ENCODE data around the gene RGPD8. TPM values are rescaled to one million over a fixed set of nuclear protein-coding genes. Genes with fewer than 3 reads are reported as not detected.
"Not testable (repeated sequence)": the region's sequence is repeated elsewhere in the genome, so short reads cannot be mapped to it uniquely, and the experiment has no call there.

Gene RGPD8
- total RNA-seq, 2 experiments from 2014 or later, result 4.1 to 4.2 TPM

DNA sequence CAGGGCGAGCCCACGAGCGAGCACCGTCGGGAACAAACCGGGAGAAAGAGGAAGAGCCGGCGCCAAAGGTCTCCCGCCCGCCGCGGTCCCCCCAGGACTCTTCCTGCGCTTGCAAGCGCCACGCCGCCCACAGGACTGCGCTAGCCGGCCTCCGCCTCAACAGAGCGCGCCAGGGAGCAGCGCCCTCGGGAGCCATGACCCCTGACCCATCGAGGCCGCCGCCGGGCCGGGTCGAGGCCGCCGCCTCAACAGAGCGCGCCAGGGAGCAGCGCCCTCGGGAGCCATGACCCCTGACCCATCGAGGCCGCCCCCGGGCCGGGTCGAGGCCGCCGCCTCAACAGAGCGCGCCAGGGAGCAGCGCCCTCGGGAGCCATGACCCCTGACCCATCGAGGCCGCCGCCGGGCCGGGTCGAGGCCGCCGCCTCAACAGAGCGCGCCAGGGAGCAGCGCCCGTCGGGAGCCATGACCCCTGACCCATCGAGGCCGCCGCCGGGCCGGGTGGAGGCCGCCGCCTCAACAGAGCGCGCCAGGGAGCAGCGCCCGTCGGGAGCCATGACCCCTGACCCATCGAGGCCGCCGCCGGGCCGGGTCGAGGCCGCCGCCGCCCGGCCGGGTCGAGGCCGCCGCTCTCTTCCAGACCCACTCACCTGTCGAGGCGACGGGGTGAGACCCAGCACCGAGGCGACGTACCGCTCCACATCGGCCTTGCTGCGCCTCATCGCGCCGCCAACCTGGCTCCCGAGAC lies 538 bp downstream of the RGPD8 start:
- H3K36me3 Mint-ChIP-seq (ENCODE audit: low read depth); H3K9me3 Mint-ChIP-seq; DNase-seq; H3K27me3 Mint-ChIP-seq; POLR2A ChIA-PET; H3K4me1 Mint-ChIP-seq: not testable (repeated sequence)
- Mint-ChIP-seq H3K4me3 (peak overlapping the region; percentile 70), H3K27ac (peak overlapping the region; percentile 60)
- CTCF ChIA-PET, result interaction anchor here (0.5 to 0.7 kb wide), 3 partner anchors 311 to 600 kb away, joined by 3 to 4 read pairs (median 3); no protein-coding TSS in a partner anchor

DNA sequence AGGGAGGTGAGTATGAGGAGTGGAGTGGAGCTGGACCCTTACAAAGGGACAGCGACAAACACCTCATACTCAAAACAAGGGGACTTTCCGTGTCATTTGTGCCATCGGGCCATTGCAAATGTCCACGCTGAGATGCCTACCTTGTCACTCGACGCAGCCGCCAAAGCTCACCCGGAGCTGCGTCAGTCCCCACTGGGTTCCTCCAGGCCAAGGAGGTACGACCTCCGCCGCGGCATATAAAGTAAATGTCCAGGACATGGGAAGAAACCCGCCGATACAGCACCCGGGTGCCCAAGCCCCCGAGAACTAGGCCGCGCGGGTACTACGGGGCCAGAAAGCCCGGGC lies 1.1 kb downstream of the RGPD8 start:
- H3K4me1 Mint-ChIP-seq; CTCF ChIA-PET; POLR2A ChIA-PET; DNase-seq; H3K36me3 Mint-ChIP-seq (ENCODE audit: low read depth); H3K9me3 Mint-ChIP-seq; H3K27me3 Mint-ChIP-seq: not testable (repeated sequence)
- Mint-ChIP-seq H3K27ac (peak overlapping the region; percentile 60), H3K4me3 (peak overlapping the region; percentile 70)

DNA sequence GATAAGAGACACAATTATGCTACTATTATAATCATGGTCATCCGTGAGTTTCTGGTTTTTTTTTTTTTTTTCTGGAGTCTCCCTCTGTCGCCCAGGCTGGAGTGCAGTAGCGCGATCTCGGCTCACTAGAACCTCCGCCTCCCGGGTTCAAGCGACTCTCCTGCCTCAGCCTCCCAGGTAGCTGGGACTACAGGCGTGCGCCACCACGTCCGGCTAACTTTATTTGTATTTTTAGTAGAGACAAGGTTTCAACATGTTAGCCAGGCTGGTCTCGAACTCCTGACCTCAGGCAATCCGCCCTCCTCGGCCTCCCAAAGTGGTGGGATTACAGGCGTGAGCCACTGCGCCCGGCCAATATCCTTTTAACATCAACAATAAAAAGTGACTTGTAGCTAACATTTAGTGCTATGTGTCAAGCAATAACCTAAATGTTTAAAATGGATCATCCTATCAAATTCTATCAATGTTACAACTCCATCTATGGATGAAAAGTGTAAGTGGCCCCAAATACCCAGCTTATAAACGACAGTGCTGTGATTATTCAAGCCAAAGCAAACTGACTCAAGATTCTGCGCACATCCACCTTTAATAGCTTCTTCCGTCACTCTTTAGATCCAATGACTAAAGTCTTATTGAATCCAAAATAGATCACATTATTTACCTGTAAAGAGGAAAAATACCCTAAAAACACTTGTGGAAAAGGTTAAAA lies 1.7 kb downstream of the RGPD8 start:
- POLR2A ChIA-PET; CTCF ChIA-PET; DNase-seq; H3K4me1 Mint-ChIP-seq; H3K27me3 Mint-ChIP-seq; H3K36me3 Mint-ChIP-seq (ENCODE audit: low read depth); H3K9me3 Mint-ChIP-seq: not testable (repeated sequence)
- Mint-ChIP-seq H3K27ac (peak overlapping the region; percentile 1), H3K4me3 (peak overlapping the region; percentile 70)

DNA sequence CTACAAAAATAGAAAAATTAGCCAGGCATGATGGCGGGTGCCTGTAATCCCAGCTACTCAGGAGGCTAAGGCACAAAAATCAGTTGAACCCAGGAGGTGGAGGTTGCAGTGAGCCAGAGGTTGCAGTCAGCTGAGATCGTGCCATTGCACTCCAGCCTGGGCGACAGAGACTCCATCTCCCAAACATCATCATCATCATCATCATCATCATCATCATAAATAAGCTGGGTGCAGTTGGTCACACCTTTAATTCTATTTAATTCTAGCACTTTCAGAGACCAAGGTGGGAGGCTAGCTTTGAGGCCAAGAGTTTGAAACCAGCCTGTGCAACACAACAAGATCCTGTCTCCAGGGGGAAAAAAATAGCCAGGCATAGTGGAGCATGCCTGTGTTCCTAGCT lies 8.9 kb downstream of the RGPD8 start:
- CTCF ChIA-PET; DNase-seq; H3K36me3 Mint-ChIP-seq (ENCODE audit: low read depth); H3K4me3 Mint-ChIP-seq; H3K9me3 Mint-ChIP-seq; H3K27me3 Mint-ChIP-seq; H3K27ac Mint-ChIP-seq; H3K4me1 Mint-ChIP-seq; POLR2A ChIA-PET: not testable (repeated sequence)

DNA sequence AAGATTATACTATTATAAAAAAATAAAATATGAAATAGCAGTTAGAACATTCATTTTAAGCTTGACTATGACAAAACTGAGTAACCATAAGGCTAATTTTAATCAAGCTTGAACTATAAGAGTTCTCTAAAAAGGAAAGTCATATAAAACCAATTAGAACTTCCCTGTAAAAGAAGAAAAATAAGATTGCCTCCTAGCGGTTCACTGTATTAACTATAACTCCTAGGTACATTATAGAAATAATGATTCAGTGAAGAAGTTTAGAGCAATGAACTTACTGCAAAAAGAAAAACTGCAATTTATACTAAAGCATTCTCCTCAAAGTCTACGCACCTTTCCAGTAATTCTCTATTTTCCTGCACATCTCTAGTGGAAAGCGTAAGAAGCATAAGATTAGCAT lies 16.6 kb downstream of the RGPD8 start:
- H3K9me3 Mint-ChIP-seq; H3K4me1 Mint-ChIP-seq; H3K36me3 Mint-ChIP-seq (ENCODE audit: low read depth); H3K4me3 Mint-ChIP-seq; POLR2A ChIA-PET; DNase-seq; H3K27me3 Mint-ChIP-seq; CTCF ChIA-PET; H3K27ac Mint-ChIP-seq: not testable (repeated sequence)

DNA sequence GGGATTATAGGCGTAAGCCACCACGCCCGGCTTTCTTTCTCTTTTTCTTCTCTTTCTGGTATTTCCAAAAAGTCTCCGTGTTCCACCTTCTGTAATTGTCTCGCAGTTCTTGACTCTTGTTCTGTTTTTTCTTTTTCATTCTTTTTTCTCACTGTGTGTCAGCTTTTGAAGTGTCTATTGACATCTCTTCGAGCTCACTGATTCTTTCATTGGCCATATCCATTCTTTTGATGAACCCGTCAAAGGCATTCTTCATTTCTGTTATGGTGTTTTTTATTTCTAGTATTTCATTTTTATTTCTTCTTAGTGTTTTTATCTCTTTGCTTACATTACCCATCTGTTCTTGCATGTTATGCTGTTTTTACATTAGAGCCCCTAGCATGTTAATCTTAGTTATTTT lies 73.4 kb downstream of the RGPD8 start:
- H3K36me3 Mint-ChIP-seq (ENCODE audit: low read depth); H3K27ac Mint-ChIP-seq; DNase-seq; H3K27me3 Mint-ChIP-seq; H3K4me1 Mint-ChIP-seq; H3K9me3 Mint-ChIP-seq; H3K4me3 Mint-ChIP-seq; CTCF ChIA-PET; POLR2A ChIA-PET: not testable (repeated sequence)

DNA sequence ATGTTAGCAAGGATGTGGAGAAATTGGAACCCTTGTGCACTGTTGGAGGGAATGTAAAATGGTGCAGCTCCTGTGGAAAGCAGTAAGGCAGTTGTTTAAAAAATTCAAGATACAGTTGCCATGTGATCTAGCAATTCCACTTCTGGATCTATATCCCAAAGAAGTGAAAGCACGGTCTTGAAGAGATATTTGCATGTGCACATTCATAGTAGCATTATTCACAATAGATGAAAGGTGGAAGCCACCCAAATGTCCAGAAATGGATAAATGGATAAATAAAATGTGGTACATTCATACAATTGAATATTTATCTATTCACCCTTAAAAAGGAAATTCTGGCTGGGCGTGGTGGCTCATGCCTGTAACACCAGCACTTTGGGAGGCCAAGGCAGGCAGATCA lies 79.1 kb downstream of the RGPD8 start:
- H3K9me3 Mint-ChIP-seq; H3K4me1 Mint-ChIP-seq; H3K4me3 Mint-ChIP-seq; POLR2A ChIA-PET; H3K27me3 Mint-ChIP-seq; H3K27ac Mint-ChIP-seq; CTCF ChIA-PET; H3K36me3 Mint-ChIP-seq (ENCODE audit: low read depth); DNase-seq: not testable (repeated sequence)

DNA sequence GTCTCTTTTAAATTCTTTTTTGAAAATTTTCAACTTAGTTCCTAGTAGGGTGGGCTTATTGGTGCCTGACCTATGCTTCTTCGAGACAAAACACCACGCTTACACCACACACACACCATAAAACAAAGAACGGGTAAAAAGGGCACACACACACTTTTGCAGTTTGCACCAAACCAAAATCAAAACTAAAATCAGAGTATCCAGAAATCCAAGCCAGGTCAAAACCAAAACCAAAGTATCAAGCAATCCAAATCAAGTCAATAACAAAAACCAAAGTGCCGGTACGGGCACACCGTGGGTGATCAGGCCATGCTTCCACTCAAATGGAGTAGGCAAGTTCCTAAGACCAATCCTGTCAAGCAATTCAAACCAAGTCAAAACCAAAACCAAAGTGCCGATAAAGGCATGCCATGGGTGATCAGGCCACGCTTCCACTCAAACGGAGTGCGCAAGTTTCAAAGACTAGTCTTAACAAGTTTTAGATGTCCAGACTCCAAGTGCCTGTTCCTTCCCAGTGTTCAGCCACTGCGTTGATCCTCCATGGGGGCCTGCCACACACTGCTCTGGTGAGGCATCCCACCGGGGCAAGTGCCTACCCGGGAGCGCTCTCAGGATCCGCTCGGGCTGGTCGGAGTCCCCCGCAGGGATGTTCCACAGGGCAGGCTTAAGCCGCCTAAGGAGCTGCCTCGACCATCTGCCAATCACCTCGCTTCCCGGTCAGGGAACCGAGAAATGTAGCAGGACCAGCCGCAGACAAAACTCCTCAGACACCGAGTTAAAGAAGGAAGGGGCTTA lies 80.4 kb downstream of the RGPD8 start:
- CTCF ChIA-PET; H3K4me1 Mint-ChIP-seq; DNase-seq; H3K27me3 Mint-ChIP-seq; H3K36me3 Mint-ChIP-seq (ENCODE audit: low read depth); POLR2A ChIA-PET; H3K27ac Mint-ChIP-seq; H3K4me3 Mint-ChIP-seq; H3K9me3 Mint-ChIP-seq: not testable (repeated sequence)

DNA sequence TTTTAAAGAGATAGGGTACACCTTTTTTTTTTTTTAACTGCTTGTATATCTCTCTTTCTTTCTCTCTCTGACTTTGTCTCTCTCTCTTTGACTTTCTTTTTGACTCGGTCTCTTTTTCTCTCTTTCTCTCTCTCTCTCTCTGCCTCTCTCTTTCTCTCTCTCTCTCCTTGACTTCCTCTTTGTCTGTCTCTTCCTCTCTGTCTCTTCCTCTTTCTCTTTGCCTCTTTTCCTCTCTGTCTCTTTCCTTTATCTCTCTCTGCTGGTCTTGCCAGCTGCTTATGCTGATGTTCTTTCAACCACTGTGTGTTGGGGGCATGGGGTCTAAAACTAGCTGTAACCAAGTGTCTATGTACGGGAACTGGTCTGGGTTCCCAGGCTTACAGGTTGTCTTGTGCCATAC lies 81.2 kb downstream of the RGPD8 start:
- H3K27ac Mint-ChIP-seq; POLR2A ChIA-PET; H3K4me3 Mint-ChIP-seq; CTCF ChIA-PET; H3K36me3 Mint-ChIP-seq (ENCODE audit: low read depth); H3K9me3 Mint-ChIP-seq; H3K27me3 Mint-ChIP-seq; H3K4me1 Mint-ChIP-seq; DNase-seq: not testable (repeated sequence)

DNA sequence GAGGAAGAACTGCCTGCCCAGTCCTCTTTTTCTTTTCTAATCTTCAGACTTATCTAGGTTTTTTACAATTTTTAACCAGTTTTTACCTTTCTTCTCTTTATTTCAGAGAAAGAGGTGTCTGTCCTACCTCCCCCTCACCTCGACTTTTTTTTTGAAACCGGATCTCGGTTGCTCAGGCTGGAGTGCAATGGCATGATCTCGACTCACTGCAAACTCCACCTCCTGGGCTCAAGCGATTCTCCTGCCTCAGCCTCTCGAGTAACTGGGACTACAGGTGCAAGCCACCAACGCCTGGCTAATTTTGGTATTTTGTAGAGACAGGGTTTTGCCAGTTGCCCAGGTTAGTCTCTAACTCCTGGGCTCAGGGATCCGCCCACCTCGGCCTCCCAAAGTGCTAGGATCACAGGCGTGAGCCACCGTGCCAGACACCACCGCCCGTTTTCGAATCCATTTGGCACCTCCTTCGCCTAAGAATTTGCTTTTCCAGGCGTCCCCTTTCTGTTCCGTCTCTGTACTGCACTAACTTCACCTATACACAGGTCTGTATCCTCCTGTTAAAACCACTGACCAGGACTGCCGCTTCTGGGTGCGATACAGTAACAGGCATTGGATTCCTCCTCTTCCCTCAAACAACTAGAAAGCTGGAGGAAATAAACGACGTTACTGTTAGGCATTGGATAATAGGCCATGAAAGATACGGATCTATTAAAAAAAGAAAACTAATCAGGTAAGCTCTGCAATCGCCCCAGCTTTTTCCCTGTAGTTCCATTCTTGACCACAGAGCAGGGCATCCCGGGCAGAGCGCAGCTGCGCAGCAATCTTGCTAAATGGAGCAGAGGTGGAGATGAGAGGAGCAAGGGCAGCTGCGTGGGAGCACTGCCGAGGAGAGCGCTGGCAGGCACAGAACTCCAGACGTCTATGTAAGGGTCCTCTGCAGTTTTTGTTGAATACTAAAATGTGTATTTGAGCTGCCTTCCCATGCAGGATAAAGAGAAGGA lies 88.1 kb downstream of the RGPD8 start:
- Mint-ChIP-seq H3K36me3 (ENCODE audit: low read depth) (no peaks in the 10 kb centered on the region), H3K27me3 (peaks cover 4% of the 10 kb centered on the region), H3K4me1 (peaks cover 10% of the 10 kb centered on the region), H3K9me3 (peaks cover 2% of the 10 kb centered on the region), H3K4me3 (no peak overlapping the region), H3K27ac (no peak overlapping the region)
- ChIA-PET CTCF (interaction anchor here (0.6 kb wide), 1 partner anchor 275 kb away, joined by 5 read pairs; no protein-coding TSS in a partner anchor), POLR2A (interaction anchor here (0.5 kb wide), 1 partner anchor 14 kb away, joined by 5 read pairs; no protein-coding TSS in a partner anchor)
- DNase-seq, result no peak

DNA sequence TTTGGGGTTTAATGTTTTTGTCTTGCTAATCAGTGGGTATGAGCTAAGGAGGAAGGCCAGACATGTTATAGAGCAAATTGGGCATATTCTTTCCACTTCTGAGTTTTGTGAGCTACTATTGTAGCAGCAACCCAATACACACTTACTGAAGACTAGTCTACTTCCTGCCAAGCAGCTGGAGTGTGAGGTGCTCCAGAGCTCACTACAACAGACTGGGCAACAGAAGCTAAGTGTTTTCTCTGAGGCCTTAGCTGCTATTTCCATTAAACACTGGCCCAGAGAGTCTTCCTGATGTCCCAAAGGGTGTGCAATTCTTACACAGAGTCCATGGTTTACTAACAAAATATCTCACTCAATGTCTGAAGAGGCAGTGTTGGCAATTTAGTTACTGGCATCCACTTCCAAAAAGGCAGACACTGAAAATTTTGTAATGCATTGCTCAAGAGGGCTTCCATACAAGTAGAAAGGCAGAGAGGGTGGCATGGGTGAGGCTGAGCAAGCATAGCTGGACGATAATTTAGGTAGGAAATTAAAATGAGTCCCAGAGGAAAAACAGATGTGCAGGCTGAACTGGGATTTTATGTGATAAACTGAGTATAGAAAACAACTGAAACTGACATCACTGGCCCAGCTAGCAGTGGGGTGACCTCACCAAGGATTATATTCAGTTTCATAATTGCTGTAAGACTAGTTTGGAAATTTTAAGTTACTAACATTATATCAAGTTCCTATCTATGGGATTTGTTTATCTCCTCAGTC lies 89.4 kb downstream of the RGPD8 start:
- ChIA-PET POLR2A (no interaction called here), CTCF (interaction anchor here (0.5 to 1.9 kb wide), 3 partner anchors 15 to 72 kb away, joined by 3 to 4 read pairs (median 3); no protein-coding TSS in a partner anchor)
- Mint-ChIP-seq H3K4me3 (no peak overlapping the region), H3K36me3 (ENCODE audit: low read depth) (no peaks in the 10 kb centered on the region), H3K27me3 (peaks cover 4% of the 10 kb centered on the region), H3K9me3 (peaks cover 2% of the 10 kb centered on the region), H3K27ac (no peak overlapping the region), H3K4me1 (peaks cover 10% of the 10 kb centered on the region)
- no peak for DNase-seq

DNA sequence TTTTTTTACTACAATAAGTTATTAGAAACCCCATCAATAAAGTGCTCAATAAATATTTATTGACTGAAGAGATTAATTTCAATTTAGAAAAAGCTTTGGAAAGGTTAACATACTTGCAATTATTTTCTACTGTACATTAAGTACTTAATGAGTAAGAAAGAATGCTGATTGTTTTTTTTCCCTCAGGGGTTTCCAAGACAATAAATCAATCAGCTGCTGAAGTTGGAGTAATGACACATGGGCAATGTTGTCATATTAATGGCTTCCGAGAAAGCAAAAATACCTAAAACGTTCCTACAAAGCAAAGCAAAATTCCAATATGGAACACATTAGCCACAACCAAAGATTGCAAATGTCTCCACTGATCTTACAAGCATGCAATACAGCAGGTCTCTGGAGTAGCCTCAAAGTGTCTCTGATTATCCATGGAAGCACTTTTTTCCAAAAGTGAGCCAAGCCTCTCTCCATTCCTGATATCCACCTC lies 91.3 kb downstream of the RGPD8 start:
- Mint-ChIP-seq H3K27ac (no peak overlapping the region), H3K4me3 (no peak overlapping the region), H3K27me3 (peaks cover 4% of the 10 kb centered on the region), H3K9me3 (peaks cover 2% of the 10 kb centered on the region), H3K4me1 (peaks cover 10% of the 10 kb centered on the region), H3K36me3 (ENCODE audit: low read depth) (no peaks in the 10 kb centered on the region)
- no peak for DNase-seq
- CTCF ChIA-PET, result interaction anchor here (0.7 kb wide), 1 partner anchor 290 kb away, joined by 4 read pairs; no protein-coding TSS in a partner anchor
- POLR2A ChIA-PET, result no interaction called here
